MCF 10A (cell line): Measurements from ENCODE around the gene PTCHD4. TPM values are rescaled to one million over a fixed set of nuclear protein-coding genes. Genes with fewer than 3 reads are reported as not detected.

Experiments
- BruUV-seq: library from RNA; stranded (reverse); fragments of 400-500 nt; replicated peaks from 2 replicates; lab custom pipeline; 2021; lab: Mats Ljungman, UMichigan
- CTCF ChIA-PET: fragments of 300-600 bp; sonication (Branson Sonifier 250); formaldehyde crosslinking; extraction: SDS; loops from one replicate; lab custom pipeline; 2021; ENCODE audit warnings: antibody characterized with exemption, inconsistent platforms; lab: Yijun Ruan, JAX
- POLR2A ChIA-PET: fragments of 300-600, 350-650 bp; sonication (Branson Sonifier 250); formaldehyde crosslinking; extraction: SDS; loops from one replicate; lab custom pipeline; 2020; ENCODE audit warnings: antibody characterized with exemption, inconsistent platforms; lab: Yijun Ruan, JAX
- DNase-seq: peaks from one replicate; pipeline ENCODE4 v3.0.0-alpha.2; 2018; ENCODE audit not compliant: unreplicated experiment
- H3K27ac Mint-ChIP-seq: one replicate; pipeline ENCODE4 v1.8.0; 2022; ENCODE audit warnings: mild to moderate bottlenecking, low read depth, mixed read lengths; ENCODE audit not compliant: unreplicated experiment
- H3K27me3 Mint-ChIP-seq: one replicate; pipeline ENCODE4 v1.8.0; 2022; ENCODE audit warnings: mixed read lengths; ENCODE audit not compliant: insufficient read depth, unreplicated experiment
- H3K36me3 Mint-ChIP-seq: one replicate; pipeline ENCODE4 v1.8.0; 2022; ENCODE audit warnings: mild to moderate bottlenecking, moderate library complexity, mixed read lengths; ENCODE audit not compliant: insufficient read depth, unreplicated experiment
- H3K4me1 Mint-ChIP-seq: one replicate; pipeline ENCODE4 v1.8.0; 2022; ENCODE audit warnings: mixed read lengths; ENCODE audit not compliant: insufficient read depth, unreplicated experiment
- H3K4me3 Mint-ChIP-seq: one replicate; pipeline ENCODE4 v1.8.0; 2022; ENCODE audit warnings: mild to moderate bottlenecking, moderate library complexity, mixed read lengths; ENCODE audit not compliant: unreplicated experiment
- H3K9me3 Mint-ChIP-seq: one replicate; pipeline ENCODE4 v1.8.0; 2022; ENCODE audit warnings: mixed read lengths; ENCODE audit not compliant: unreplicated experiment
- CTCF ChIP-seq: fragments of 200-600 bp; IDR thresholded peaks from one replicate; pipeline ENCODE4 v1.8.0; 2022; ENCODE audit warnings: antibody characterized with exemption, mild to moderate bottlenecking; ENCODE audit not compliant: unreplicated experiment
- intact Hi-C: fragments of 100-400 bp; cut with micrococcal nuclease; formaldehyde crosslinking; loops from 2 replicates; pipeline ENCODE4 v1.14.1; 2022
- total RNA-seq: library from RNA; stranded (reverse); gene quantifications from 2 replicates; pipeline ENCODE4 v1.2.3, GENCODE V29; 2022

The PTCHD4 gene
- total RNA-seq, 1 experiment from 2014 or later, result 8.4 TPM

GRCh38 chr6:48073976-48074767 is 36.8 kb downstream of the PTCHD4 start:
- Mint-ChIP-seq H3K27ac (no peak overlapping the region), H3K4me3 (no peak overlapping the region), H3K36me3 (peaks cover 41% of the 10 kb centered on the region), H3K4me1 (peaks cover 17% of the 10 kb centered on the region), H3K27me3 (no peaks in the 10 kb centered on the region), H3K9me3 (no peaks in the 10 kb centered on the region)
- no peak for TF ChIP-seq CTCF
- BruUV-seq, result no TSS peak
- CTCF ChIA-PET, result no interaction called here
- intact Hi-C loops, result no loop called here
- POLR2A ChIA-PET, result interaction anchor here (0.7 kb wide), 1 partner anchor 12 kb away, joined by 3 read pairs; no protein-coding TSS in a partner anchor
- no peak for DNase-seq

GRCh38 chr6:48071833-48072232 is 39.2 kb downstream of the PTCHD4 start:
- no peaks in the 10 kb centered on the region for H3K27me3 Mint-ChIP-seq
- BruUV-seq, result no TSS peak
- no peak for DNase-seq
- H3K4me1 Mint-ChIP-seq, result peaks cover 11% of the 10 kb centered on the region
- H3K4me3 Mint-ChIP-seq, result no peak overlapping the region
- intact Hi-C loops, result no loop called here
- no peak for TF ChIP-seq CTCF
- peaks cover 30% of the 10 kb centered on the region for H3K36me3 Mint-ChIP-seq
- CTCF ChIA-PET, result interaction anchor here (0.6 kb wide), 1 partner anchor 864 kb away, joined by 3 read pairs; no protein-coding TSS in a partner anchor
- no peaks in the 10 kb centered on the region for H3K9me3 Mint-ChIP-seq
- POLR2A ChIA-PET, result interaction anchor here (0.6 to 0.7 kb wide), 2 partner anchors 26 to 175 kb away, joined by 3 read pairs; no protein-coding TSS in a partner anchor
- H3K27ac Mint-ChIP-seq, result no peak overlapping the region

- Mint-ChIP-seq H3K4me1 (peaks cover 7% of the 10 kb centered on the region), H3K9me3 (no peaks in the 10 kb centered on the region), H3K27ac (no peak overlapping the region), H3K36me3 (peaks cover 19% of the 10 kb centered on the region), H3K27me3 (no peaks in the 10 kb centered on the region), H3K4me3 (no peak overlapping the region)
- BruUV-seq, result no TSS peak
- intact Hi-C loops, result loop anchor here (5.0 kb wide), 1 partner anchor 282 kb away; no protein-coding TSS in a partner anchor
- no peak for DNase-seq
- TF ChIP-seq CTCF, result no peak
- CTCF ChIA-PET, result no interaction called here
- POLR2A ChIA-PET, result interaction anchor here (0.6 to 1.0 kb wide), 3 partner anchors 13 to 1390 kb away, joined by 3 to 4 read pairs (median 3); no protein-coding TSS in a partner anchor
Measured at GRCh38 chr6:48069280-48069679, 41.7 kb downstream of the PTCHD4 start.
